Measurements from ENCODE around the gene IL11RA.
"Not testable (repeated sequence)": the region's sequence is repeated elsewhere in the genome, so short reads cannot be mapped to it uniquely, and the experiment has no call there.

The IL11RA gene

GRCh38 chr9:34633851-34634550 lies 18.0 kb upstream of the IL11RA start:
- FAIRE-seq (peak; percentile 96), DNase-seq (ENCODE audit: insufficient read length) (peak; percentile 68)
- no peak for TF ChIP-seq TAF1 (IDR thresholded peaks at IDR 0.05; ENCODE audit: borderline replicate concordance, low read depth, low read length)
- TF ChIP-seq POLR2A (IDR thresholded peaks at IDR 0.05; ENCODE audit: low read depth, low read length): no peak
- no peak for TF ChIP-seq POLR2AphosphoS5 (IDR thresholded peaks at IDR 0.05; ENCODE audit: low read depth, low read length)

- DNase-seq (ENCODE audit: insufficient read length): no peak
- TF ChIP-seq POLR2A (IDR thresholded peaks at IDR 0.05; ENCODE audit: low read depth, low read length) (no peak), POLR2AphosphoS5 (IDR thresholded peaks at IDR 0.05; ENCODE audit: low read depth, low read length) (no peak), TAF1 (IDR thresholded peaks at IDR 0.05; ENCODE audit: borderline replicate concordance, low read depth, low read length) (no peak)
- FAIRE-seq: no peak
Observed at GRCh38 chr9:34634551-34635248, 17.3 kb upstream of the IL11RA start.

GRCh38 chr9:34635556-34635955 lies 16.4 kb upstream of the IL11RA start:
- DNase-seq (ENCODE audit: insufficient read length) (no peak), FAIRE-seq (no peak)
- TF ChIP-seq POLR2A (IDR thresholded peaks at IDR 0.05; ENCODE audit: low read depth, low read length): no peak
- no peak for TF ChIP-seq TAF1 (IDR thresholded peaks at IDR 0.05; ENCODE audit: borderline replicate concordance, low read depth, low read length)

- DNase-seq (ENCODE audit: insufficient read length) (no peak), FAIRE-seq (peak; percentile 21)
- no peak for TF ChIP-seq POLR2A (IDR thresholded peaks at IDR 0.05; ENCODE audit: low read depth, low read length)
- TF ChIP-seq POLR2AphosphoS5 (IDR thresholded peaks at IDR 0.05; ENCODE audit: low read depth, low read length): no peak
- TF ChIP-seq TAF1 (IDR thresholded peaks at IDR 0.05; ENCODE audit: borderline replicate concordance, low read depth, low read length): no peak
Observed at GRCh38 chr9:34636791-34637355, 15.1 kb upstream of the IL11RA start.

- peak; percentile 96 for FAIRE-seq
- TF ChIP-seq POLR2AphosphoS5 (IDR thresholded peaks at IDR 0.05; ENCODE audit: low read depth, low read length): peak; percentile 74
- TF ChIP-seq TAF1 (IDR thresholded peaks at IDR 0.05; ENCODE audit: borderline replicate concordance, low read depth, low read length): peak; percentile 55; the same call in 1 of the 2 replicates
- peak; percentile 82 for TF ChIP-seq POLR2A (IDR thresholded peaks at IDR 0.05; ENCODE audit: low read depth, low read length)
- peak; percentile 91 for DNase-seq (ENCODE audit: insufficient read length)
Observed at GRCh38 chr9:34637356-34638137, 14.4 kb upstream of the IL11RA start, which contains the start of gene SIGMAR1. TSS of gene SIGMAR1 (minus strand) at chr9:34637787. CDS start at chr9:34637697, 90 bp downstream.

GRCh38 chr9:34638138-34638445 lies 13.9 kb upstream of the IL11RA start:
- no peak for FAIRE-seq
- no peak for DNase-seq (ENCODE audit: insufficient read length)
- TF ChIP-seq POLR2AphosphoS5 (IDR thresholded peaks at IDR 0.05; ENCODE audit: low read depth, low read length) (no peak), TAF1 (IDR thresholded peaks at IDR 0.05; ENCODE audit: borderline replicate concordance, low read depth, low read length) (no peak), POLR2A (IDR thresholded peaks at IDR 0.05; ENCODE audit: low read depth, low read length) (no peak)

GRCh38 chr9:34639322-34639721 lies 12.7 kb upstream of the IL11RA start:
- DNase-seq (ENCODE audit: insufficient read length): not testable (repeated sequence)

GRCh38 chr9:34642679-34643078 lies 9.3 kb upstream of the IL11RA start:
- DNase-seq (ENCODE audit: insufficient read length) (no peak), FAIRE-seq (no peak)
- TF ChIP-seq POLR2AphosphoS5 (IDR thresholded peaks at IDR 0.05; ENCODE audit: low read depth, low read length) (no peak), POLR2A (IDR thresholded peaks at IDR 0.05; ENCODE audit: low read depth, low read length) (no peak), TAF1 (IDR thresholded peaks at IDR 0.05; ENCODE audit: borderline replicate concordance, low read depth, low read length) (no peak)

More at GRCh38 chr9:34639322-34639721, 12.7 kb upstream of the IL11RA start:
- not testable (repeated sequence) for FAIRE-seq

GRCh38 chr9:34644766-34645314 lies 7.1 kb upstream of the IL11RA start:
- no peak for DNase-seq (ENCODE audit: insufficient read length)
- no peak for TF ChIP-seq TAF1 (IDR thresholded peaks at IDR 0.05; ENCODE audit: borderline replicate concordance, low read depth, low read length)
- no peak for TF ChIP-seq POLR2A (IDR thresholded peaks at IDR 0.05; ENCODE audit: low read depth, low read length)
- no peak for TF ChIP-seq POLR2AphosphoS5 (IDR thresholded peaks at IDR 0.05; ENCODE audit: low read depth, low read length)
- FAIRE-seq: no peak

GRCh38 chr9:34646211-34647083 lies 5.5 kb upstream of the IL11RA start, which contains the start of gene GALT:
TSS of gene GALT (plus strand) at chr9:34646675. CDS start at chr9:34646705, 30 bp downstream.
- TF ChIP-seq POLR2A (IDR thresholded peaks at IDR 0.05; ENCODE audit: low read depth, low read length): peak; percentile 66; the same call in 1 of the 2 replicates
- TF ChIP-seq POLR2AphosphoS5 (IDR thresholded peaks at IDR 0.05; ENCODE audit: low read depth, low read length): peak; percentile 68
- TF ChIP-seq TAF1 (IDR thresholded peaks at IDR 0.05; ENCODE audit: borderline replicate concordance, low read depth, low read length): peak; percentile 83
- FAIRE-seq (peak; percentile 97), DNase-seq (ENCODE audit: insufficient read length) (peak; percentile 94)
